ENCODE data around the gene TRIP10.

The TRIP10 gene

GRCh38 chr19:6714749-6715555 is 24.5 kb upstream of the TRIP10 start:
- H3K36me3 Mint-ChIP-seq (ENCODE audit: insufficient read depth) = peaks cover 4% of the 10 kb centered on the region
- no peak for ATAC-seq (replicated peaks)
- DNase-seq = no peak
- H3K4me1 Mint-ChIP-seq (ENCODE audit: low read depth in 2 of 2) = peaks cover 20 to 33% of the 10 kb centered on the region in 2 donors
- no peaks in the 10 kb centered on the region for H3K9me3 Mint-ChIP-seq
- peaks cover 15 to 21% of the 10 kb centered on the region in 2 donors for H3K27me3 Mint-ChIP-seq
- no peak overlapping the region for H3K4me3 Mint-ChIP-seq
- no peak overlapping the region for H3K27ac Mint-ChIP-seq

- Mint-ChIP-seq H3K4me1 (ENCODE audit: low read depth in 2 of 2) (peaks cover 16 to 21% of the 10 kb centered on the region in 2 donors), H3K27ac (no peak overlapping the region), H3K36me3 (ENCODE audit: insufficient read depth) (peaks cover 5% of the 10 kb centered on the region), H3K27me3 (peaks cover 0 to 5% of the 10 kb centered on the region in 2 donors), H3K4me3 (no peak overlapping the region), H3K9me3 (no peaks in the 10 kb centered on the region)
- ATAC-seq (replicated peaks) (no peak), DNase-seq (no peak)
Measured at GRCh38 chr19:6716610-6716970, 22.9 kb upstream of the TRIP10 start.

- ATAC-seq (replicated peaks) (no peak), DNase-seq (no peak)
- Mint-ChIP-seq H3K36me3 (ENCODE audit: insufficient read depth) (peaks cover 6% of the 10 kb centered on the region), H3K9me3 (no peaks in the 10 kb centered on the region), H3K4me3 (no peak overlapping the region), H3K27ac (peak overlapping the region in 1 of 2 donors; percentile 12), H3K27me3 (peaks cover 0 to 5% of the 10 kb centered on the region in 2 donors), H3K4me1 (ENCODE audit: low read depth in 2 of 2) (peaks cover 16 to 21% of the 10 kb centered on the region in 2 donors)
Measured at GRCh38 chr19:6717036-6717435, 22.4 kb upstream of the TRIP10 start.

- Mint-ChIP-seq H3K36me3 (ENCODE audit: insufficient read depth) (peaks cover 6% of the 10 kb centered on the region), H3K4me1 (ENCODE audit: low read depth in 2 of 2) (peaks cover 16 to 21% of the 10 kb centered on the region in 2 donors), H3K9me3 (no peaks in the 10 kb centered on the region), H3K27ac (peak overlapping the region in 1 of 2 donors; percentile 12), H3K4me3 (no peak overlapping the region), H3K27me3 (peaks cover 0 to 5% of the 10 kb centered on the region in 2 donors)
- DNase-seq (no peak), ATAC-seq (replicated peaks) (no peak)
Measured at GRCh38 chr19:6717441-6717971, 22.0 kb upstream of the TRIP10 start.

GRCh38 chr19:6718111-6718740 is 21.3 kb upstream of the TRIP10 start:
- Mint-ChIP-seq H3K36me3 (ENCODE audit: insufficient read depth) (peaks cover 6% of the 10 kb centered on the region), H3K9me3 (no peaks in the 10 kb centered on the region), H3K27me3 (peaks cover 0 to 5% of the 10 kb centered on the region in 2 donors), H3K4me1 (ENCODE audit: low read depth in 2 of 2) (peaks cover 16 to 21% of the 10 kb centered on the region in 2 donors), H3K4me3 (no peak overlapping the region), H3K27ac (peak overlapping the region in 1 of 2 donors; percentile 44)
- ATAC-seq (replicated peaks) (peak; percentile 3), DNase-seq (no peak)

- H3K27ac Mint-ChIP-seq = peak overlapping the region; percentile 0 to 44
Measured at GRCh38 chr19:6718741-6719539, 20.5 kb upstream of the TRIP10 start.

GRCh38 chr19:6719540-6719861 is 20.0 kb upstream of the TRIP10 start:
- Mint-ChIP-seq H3K9me3 (no peaks in the 10 kb centered on the region), H3K4me3 (peak overlapping the region in 1 of 2 donors; percentile 7), H3K36me3 (ENCODE audit: insufficient read depth) (peaks cover 6% of the 10 kb centered on the region), H3K4me1 (ENCODE audit: low read depth in 2 of 2) (peaks cover 18 to 26% of the 10 kb centered on the region in 2 donors), H3K27me3 (peaks cover 0 to 5% of the 10 kb centered on the region in 2 donors), H3K27ac (peak overlapping the region in 1 of 2 donors; percentile 0)
- ATAC-seq (replicated peaks) (no peak), DNase-seq (no peak)

More at GRCh38 chr19:6718741-6719539, 20.5 kb upstream of the TRIP10 start:
- H3K27me3 Mint-ChIP-seq = peaks cover 0 to 5% of the 10 kb centered on the region in 2 donors
- DNase-seq = peak in 1 of 3 experiments; percentile 38
- peaks cover 6% of the 10 kb centered on the region for H3K36me3 Mint-ChIP-seq (ENCODE audit: insufficient read depth)
- H3K4me3 Mint-ChIP-seq = no peak overlapping the region
- H3K9me3 Mint-ChIP-seq = no peaks in the 10 kb centered on the region
- peak; percentile 65 for ATAC-seq (replicated peaks)
- H3K4me1 Mint-ChIP-seq (ENCODE audit: low read depth in 2 of 2) = peaks cover 18 to 24% of the 10 kb centered on the region in 2 donors

- peaks cover 6% of the 10 kb centered on the region for H3K36me3 Mint-ChIP-seq (ENCODE audit: insufficient read depth)
- H3K4me3 Mint-ChIP-seq = no peak overlapping the region
- ATAC-seq (replicated peaks) (no peak), DNase-seq (no peak)
- H3K27me3 Mint-ChIP-seq = peaks cover 0 to 5% of the 10 kb centered on the region in 2 donors
- H3K4me1 Mint-ChIP-seq (ENCODE audit: low read depth in 2 of 2) = peaks cover 22 to 28% of the 10 kb centered on the region in 2 donors
- H3K27ac Mint-ChIP-seq = no peak overlapping the region
- no peaks in the 10 kb centered on the region for H3K9me3 Mint-ChIP-seq
Measured at GRCh38 chr19:6719992-6720368, 19.5 kb upstream of the TRIP10 start.

- DNase-seq = no peak
- peaks cover 0 to 5% of the 10 kb centered on the region in 2 donors for H3K27me3 Mint-ChIP-seq
- H3K27ac Mint-ChIP-seq = peak within 1 kb of the TSS in 1 of 2 donors; percentile 59
- no peak for ATAC-seq (replicated peaks)
- no peaks in the 10 kb centered on the region for H3K9me3 Mint-ChIP-seq
- peaks cover 6% of the 10 kb centered on the region for H3K36me3 Mint-ChIP-seq (ENCODE audit: insufficient read depth)
- peaks cover 26 to 32% of the 10 kb centered on the region in 2 donors for H3K4me1 Mint-ChIP-seq (ENCODE audit: low read depth in 2 of 2)
- peak within 1 kb of the TSS in 1 of 2 donors; percentile 7 for H3K4me3 Mint-ChIP-seq
Measured at GRCh38 chr19:6720369-6721137, 18.9 kb upstream of the TRIP10 start, which contains the start of gene C3. TSS of gene C3 (minus strand) at chr19:6720650. CDS start at chr19:6720589, 61 bp downstream.

GRCh38 chr19:6721138-6721474 is 18.4 kb upstream of the TRIP10 start:
- Mint-ChIP-seq H3K27ac (no peak overlapping the region), H3K27me3 (peaks cover 0 to 5% of the 10 kb centered on the region in 2 donors), H3K4me1 (ENCODE audit: low read depth in 2 of 2) (peaks cover 26 to 34% of the 10 kb centered on the region in 2 donors), H3K4me3 (no peak overlapping the region), H3K9me3 (no peaks in the 10 kb centered on the region), H3K36me3 (ENCODE audit: insufficient read depth) (peaks cover 6% of the 10 kb centered on the region)
- no peak for ATAC-seq (replicated peaks)
- no peak for DNase-seq

- no peak for DNase-seq
- Mint-ChIP-seq H3K27ac (no peak overlapping the region), H3K9me3 (no peaks in the 10 kb centered on the region), H3K4me3 (no peak overlapping the region), H3K27me3 (peaks cover 0 to 5% of the 10 kb centered on the region in 2 donors), H3K4me1 (ENCODE audit: low read depth in 2 of 2) (peaks cover 26 to 34% of the 10 kb centered on the region in 2 donors), H3K36me3 (ENCODE audit: insufficient read depth) (peaks cover 6% of the 10 kb centered on the region)
- ATAC-seq (replicated peaks) = peak; percentile 36
Measured at GRCh38 chr19:6721773-6722172, 17.7 kb upstream of the TRIP10 start.

GRCh38 chr19:6723108-6723618 is 16.3 kb upstream of the TRIP10 start:
- DNase-seq (no peak), ATAC-seq (replicated peaks) (no peak)
- Mint-ChIP-seq H3K4me1 (ENCODE audit: low read depth in 2 of 2) (peaks cover 22 to 26% of the 10 kb centered on the region in 2 donors), H3K4me3 (no peak overlapping the region), H3K36me3 (ENCODE audit: insufficient read depth) (peaks cover 2% of the 10 kb centered on the region), H3K27ac (peak overlapping the region in 1 of 2 donors; percentile 83), H3K27me3 (no peaks in the 10 kb centered on the region), H3K9me3 (no peaks in the 10 kb centered on the region)

Data from effector memory CD8-positive, alpha-beta T cell (primary cell).